Natural killer cell (primary cell): ENCODE results near the gene MCM7. TPM values are rescaled to one million over a fixed set of nuclear protein-coding genes. Genes with fewer than 3 reads are reported as not detected.
"Not testable (repeated sequence)": the region's sequence is repeated elsewhere in the genome, so short reads cannot be mapped to it uniquely, and the experiment has no call there.

ENCODE experiments used
- ATAC-seq, 3 donors: fragments of 150-1000 bp in 2 of 3; fragments of 200-7000 bp in 1 of 3; cut with Tn5 transposase; 1 replicate in 1 of 3; 2 replicates in 2 of 3; pipeline ENCODE4 v1.10.0; 2021; ENCODE audit warnings: mild to moderate bottlenecking in 2 of 3, moderate library complexity in 2 of 3
- DNase-seq, 2 donors: peaks; one replicate each; pipeline versions ENCODE4 v3.0.0 to v3.0.0-alpha.2; 2013 to 2021; ENCODE audit warnings: mixed read lengths in 1 of 2
- H3K27ac ChIP-seq: one replicate; pipeline ENCODE4 v1.5.1; 2013; ENCODE audit warnings: mild to moderate bottlenecking, low read length
- H3K27me3 ChIP-seq: one replicate; pipeline ENCODE4 v1.6.1; 2013; ENCODE audit warnings: low read length; ENCODE audit not compliant: control insufficient read depth, insufficient read depth
- H3K36me3 ChIP-seq: one replicate; pipeline ENCODE4 v1.6.1; 2013; ENCODE audit warnings: low read length; ENCODE audit not compliant: control insufficient read depth, insufficient read depth
- H3K4me1 ChIP-seq: one replicate; pipeline ENCODE4 v1.6.1; 2013; ENCODE audit warnings: low read length; ENCODE audit not compliant: control insufficient read depth, insufficient read depth
- H3K4me3 ChIP-seq: one replicate; pipeline ENCODE4 v1.5.1; 2013; ENCODE audit warnings: low read length
- H3K9me3 ChIP-seq: one replicate; pipeline ENCODE4 v1.6.1; 2013; ENCODE audit warnings: low read length; ENCODE audit not compliant: control insufficient read depth, insufficient read depth
- H3K27ac Mint-ChIP-seq, 2 donors: one replicate each; pipeline ENCODE4 v1.8.0; 2022; ENCODE audit warnings: mild to moderate bottlenecking in 2 of 2, mixed read lengths in 2 of 2, moderate library complexity in 1 of 2
- H3K27me3 Mint-ChIP-seq, 2 donors: one replicate each; pipeline ENCODE4 v1.8.0; 2022; ENCODE audit warnings: low read depth in 2 of 2, mixed read lengths in 2 of 2
- H3K36me3 Mint-ChIP-seq: one replicate; pipeline ENCODE4 v1.8.0; 2022; ENCODE audit warnings: mixed read lengths
- H3K4me1 Mint-ChIP-seq, 2 donors: one replicate each; pipeline ENCODE4 v1.8.0; 2022; ENCODE audit warnings: mixed read lengths in 2 of 2
- H3K4me3 Mint-ChIP-seq: one replicate; pipeline ENCODE4 v1.8.0; 2022; ENCODE audit warnings: mild to moderate bottlenecking, moderate library complexity, mixed read lengths
- H3K9me3 Mint-ChIP-seq, 2 donors: one replicate each; pipeline ENCODE4 v1.8.0; 2022; ENCODE audit warnings: mixed read lengths in 2 of 2
- WGBS: methylation state at CpG from one replicate; pipeline ENCODE4 v1.1.7; 2013; ENCODE audit warnings: missing lambda C conversion rate; ENCODE audit not compliant: insufficient coverage; 5-methylcytosine and 5-hydroxymethylcytosine counted together
- intact Hi-C: fragments of 100-400 bp; cut with micrococcal nuclease; formaldehyde crosslinking; loops from one replicate; pipeline ENCODE4 v1.14.2; 2022
- total RNA-seq, 4 donors: library from RNA; stranded (reverse); fragments of 120-200 nt in 1 of 4; gene quantifications; one replicate each; pipeline versions ENCODE4 v1.2.3 to v1.2.4, GENCODE V29; 2013 to 2022
- TF ChIP-seq, protein P1 (sequence below): fragments of 200-600 bp; IDR thresholded peaks from one replicate; pipeline ENCODE4 v1.8.0; 2022; ENCODE audit warnings: antibody characterized with exemption

Gene MCM7
- total RNA-seq, 3 donors from 2014 or later (not counting 1 experiment from before 2014, with no cell fraction given) = 112 to 214 (median 137) TPM

DNA sequence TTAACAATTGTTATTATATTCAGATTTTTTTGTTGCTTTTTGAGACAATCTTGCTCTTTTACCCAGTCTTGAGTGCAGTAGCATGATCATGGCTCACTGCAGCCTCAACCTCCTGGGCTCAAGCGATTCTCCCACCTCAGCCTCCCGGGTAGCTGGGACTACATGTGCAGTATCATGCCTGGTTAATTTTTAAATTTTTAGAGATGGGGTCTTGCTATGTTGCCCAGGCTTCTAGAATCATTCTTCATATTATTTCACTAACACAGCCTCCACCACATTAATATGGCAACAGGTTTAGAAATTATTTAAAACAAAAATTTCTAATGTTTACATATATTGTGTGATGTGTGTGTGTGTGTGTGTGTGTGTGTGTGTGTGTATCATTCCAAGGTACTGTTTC is 46.1 kb upstream of the MCM7 start:
- ATAC-seq = no peak
- H3K36me3 ChIP-seq = no peaks in the 10 kb centered on the region
- H3K4me1 ChIP-seq = peaks cover 20% of the 10 kb centered on the region
- no peak overlapping the region for H3K4me3 Mint-ChIP-seq
- 100% methylated on average over 2 of the region's 2 CpGs for WGBS
- no peak overlapping the region for H3K27ac ChIP-seq
- DNase-seq = no peak
- TF ChIP-seq, protein P1, sequence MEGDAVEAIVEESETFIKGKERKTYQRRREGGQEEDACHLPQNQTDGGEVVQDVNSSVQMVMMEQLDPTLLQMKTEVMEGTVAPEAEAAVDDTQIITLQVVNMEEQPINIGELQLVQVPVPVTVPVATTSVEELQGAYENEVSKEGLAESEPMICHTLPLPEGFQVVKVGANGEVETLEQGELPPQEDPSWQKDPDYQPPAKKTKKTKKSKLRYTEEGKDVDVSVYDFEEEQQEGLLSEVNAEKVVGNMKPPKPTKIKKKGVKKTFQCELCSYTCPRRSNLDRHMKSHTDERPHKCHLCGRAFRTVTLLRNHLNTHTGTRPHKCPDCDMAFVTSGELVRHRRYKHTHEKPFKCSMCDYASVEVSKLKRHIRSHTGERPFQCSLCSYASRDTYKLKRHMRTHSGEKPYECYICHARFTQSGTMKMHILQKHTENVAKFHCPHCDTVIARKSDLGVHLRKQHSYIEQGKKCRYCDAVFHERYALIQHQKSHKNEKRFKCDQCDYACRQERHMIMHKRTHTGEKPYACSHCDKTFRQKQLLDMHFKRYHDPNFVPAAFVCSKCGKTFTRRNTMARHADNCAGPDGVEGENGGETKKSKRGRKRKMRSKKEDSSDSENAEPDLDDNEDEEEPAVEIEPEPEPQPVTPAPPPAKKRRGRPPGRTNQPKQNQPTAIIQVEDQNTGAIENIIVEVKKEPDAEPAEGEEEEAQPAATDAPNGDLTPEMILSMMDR = no peak
- H3K4me3 ChIP-seq = no peak overlapping the region
- no peaks in the 10 kb centered on the region for H3K9me3 ChIP-seq
- no peaks in the 10 kb centered on the region for H3K36me3 Mint-ChIP-seq
- no peaks in the 10 kb centered on the region for H3K27me3 Mint-ChIP-seq
- H3K9me3 Mint-ChIP-seq = no peaks in the 10 kb centered on the region
- no peaks in the 10 kb centered on the region for H3K27me3 ChIP-seq
- no peak overlapping the region for H3K27ac Mint-ChIP-seq
- H3K4me1 Mint-ChIP-seq = peaks cover 27 to 29% of the 10 kb centered on the region in 2 donors
- intact Hi-C loops = no loop called here

DNA sequence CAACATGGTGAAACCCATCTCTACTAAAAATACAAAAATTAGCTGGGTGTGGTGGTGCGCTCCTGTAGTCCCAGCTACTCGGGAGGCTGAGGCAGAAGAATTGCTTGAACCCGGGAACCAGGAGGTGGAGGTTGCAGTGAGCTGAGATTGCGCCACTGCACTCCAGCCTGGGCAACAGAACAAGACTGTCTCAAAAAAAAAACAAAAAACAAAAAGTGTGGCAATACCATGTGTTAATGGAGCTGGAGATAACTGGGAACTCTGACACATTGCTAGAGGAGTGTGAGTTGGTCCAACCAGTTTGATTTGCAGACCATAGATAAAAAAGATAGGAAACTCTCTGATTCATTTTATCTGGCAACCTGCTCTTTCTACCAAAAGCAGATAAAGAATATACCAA is 45.2 kb upstream of the MCM7 start:
- intact Hi-C loops = not testable (repeated sequence)
- WGBS = 96% methylated on average over 4 of the region's 4 CpGs

DNA sequence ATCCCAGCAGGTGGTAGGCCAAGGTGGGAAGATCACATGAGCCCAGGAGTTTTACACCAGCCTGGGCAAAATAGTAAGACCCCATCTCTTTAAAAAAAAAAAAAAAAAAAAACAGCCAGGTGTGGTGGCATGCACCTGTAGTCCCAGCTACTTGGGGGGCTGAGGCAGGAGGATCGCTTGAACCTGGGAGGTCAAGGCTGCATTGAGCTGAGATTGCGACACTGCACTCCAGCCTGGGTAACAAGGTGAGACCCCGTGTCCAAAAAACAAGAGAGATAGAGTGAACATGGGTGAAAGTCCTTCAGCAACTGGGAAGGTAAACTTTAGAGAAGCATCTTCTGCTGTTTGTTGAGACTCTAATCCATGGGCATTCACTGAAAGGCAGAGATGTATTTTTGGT is 41.3 kb upstream of the MCM7 start:
- WGBS = 95% methylated on average over 3 of the region's 3 CpGs
- DNase-seq (no peak), ATAC-seq (no peak)
- Histone ChIP-seq H3K4me1 (no peaks in the 10 kb centered on the region), H3K4me3 (no peak overlapping the region), H3K9me3 (no peaks in the 10 kb centered on the region), H3K27me3 (no peaks in the 10 kb centered on the region), H3K36me3 (no peaks in the 10 kb centered on the region), H3K27ac (no peak overlapping the region)
- H3K4me1 Mint-ChIP-seq = no peaks in the 10 kb centered on the region
- TF ChIP-seq, protein P1 = no peak
- H3K36me3 Mint-ChIP-seq = no peaks in the 10 kb centered on the region
- intact Hi-C loops = no loop called here
- peaks cover 0 to 6% of the 10 kb centered on the region in 2 donors for H3K27me3 Mint-ChIP-seq
- H3K9me3 Mint-ChIP-seq = no peaks in the 10 kb centered on the region
- no peak overlapping the region for H3K4me3 Mint-ChIP-seq
- no peak overlapping the region for H3K27ac Mint-ChIP-seq

More for the DNA sequence above, 45.2 kb upstream of the MCM7 start:
- H3K27me3 ChIP-seq, H3K36me3 Mint-ChIP-seq, H3K36me3 ChIP-seq, H3K9me3 Mint-ChIP-seq, H3K27ac ChIP-seq, H3K27ac Mint-ChIP-seq, H3K4me3 Mint-ChIP-seq, ATAC-seq, DNase-seq, H3K9me3 ChIP-seq, H3K4me3 ChIP-seq, H3K27me3 Mint-ChIP-seq: not testable (repeated sequence)
- H3K4me1 ChIP-seq = peaks cover 17% of the 10 kb centered on the region
- H3K4me1 Mint-ChIP-seq = peaks cover 23 to 26% of the 10 kb centered on the region in 2 donors

GRCh38 chr7:100141555-100141949 is 40.4 kb upstream of the MCM7 start:
- no peaks in the 10 kb centered on the region for H3K36me3 Mint-ChIP-seq
- Histone ChIP-seq H3K4me3 (no peak overlapping the region), H3K27ac (no peak overlapping the region), H3K27me3 (no peaks in the 10 kb centered on the region), H3K4me1 (no peaks in the 10 kb centered on the region), H3K9me3 (no peaks in the 10 kb centered on the region), H3K36me3 (no peaks in the 10 kb centered on the region)
- no peak overlapping the region for H3K27ac Mint-ChIP-seq
- DNase-seq (no peak), ATAC-seq (peak in 1 of 3 donors; percentile 53)
- peaks cover 0 to 6% of the 10 kb centered on the region in 2 donors for H3K27me3 Mint-ChIP-seq
- H3K4me3 Mint-ChIP-seq = no peak overlapping the region
- no peaks in the 10 kb centered on the region for H3K4me1 Mint-ChIP-seq
- WGBS = 41% methylated on average over 3 of the region's 3 CpGs
- H3K9me3 Mint-ChIP-seq = no peaks in the 10 kb centered on the region
- intact Hi-C loops = no loop called here
- TF ChIP-seq, protein P1 = no peak
